IMR-90 (cell line): ENCODE data around the gene USH1G. TPM values are rescaled to one million over a fixed set of nuclear protein-coding genes. Genes with fewer than 3 reads are reported as not detected.

Experiments
- ATAC-seq: fragments of 200-7000 bp; cut with Tn5 transposase; 2 replicates; pipeline ENCODE4 v1.9.1; 2020; ENCODE audit warnings: low read depth, mild to moderate bottlenecking, moderate library complexity
- BruUV-seq: library from RNA; stranded (reverse); fragments of 400-500 nt; replicated peaks from 2 replicates; lab custom pipeline; 2021; lab: Mats Ljungman, UMichigan
- CTCF ChIA-PET: fragments of 300-600 bp; formaldehyde crosslinking; extraction: SDS; loops from one replicate; lab custom pipeline; 2021; ENCODE audit warnings: antibody characterized with exemption; lab: Yijun Ruan, JAX
- POLR2A ChIA-PET: fragments of 300-600 bp; sonication (Branson Sonifier 250); formaldehyde crosslinking; loops from one replicate; lab custom pipeline; 2022; ENCODE audit warnings: antibody characterized with exemption; ENCODE audit not compliant: unreplicated experiment; lab: Charles Lee
- DNase-seq: peaks from one replicate; pipeline ENCODE4 v3.0.0; 2013
- H2AFZ ChIP-seq: replicated peaks from 2 replicates; pipeline ENCODE3; 2013; ENCODE audit warnings: low read length, mild to moderate bottlenecking; ENCODE audit not compliant: poor library complexity
- H2AK5ac ChIP-seq: 2 replicates; pipeline ENCODE4 v1.6.1; 2013; ENCODE audit warnings: low read depth, low read length, inconsistent platforms
- H2AK9ac ChIP-seq: replicated peaks from 2 replicates; pipeline ENCODE3; 2013; ENCODE audit warnings: mild to moderate bottlenecking, low read depth, low read length, moderate library complexity; ENCODE audit not compliant: poor library complexity
- H2BK120ac ChIP-seq: 2 replicates; pipeline ENCODE4 v1.6.1; 2013; ENCODE audit warnings: low read depth, low read length, inconsistent platforms
- H2BK15ac ChIP-seq: 3 replicates; pipeline ENCODE4 v1.6.1; 2013; ENCODE audit warnings: low read depth, low read length, inconsistent platforms
- H2BK20ac ChIP-seq: 2 replicates; pipeline ENCODE4 v1.6.1; 2013; ENCODE audit warnings: low read depth, mild to moderate bottlenecking, inconsistent platforms, low read length, moderate library complexity
- H2BK5ac ChIP-seq: 2 replicates; pipeline ENCODE4 v1.6.1; 2013; ENCODE audit warnings: mild to moderate bottlenecking, low read depth, low read length, inconsistent platforms; ENCODE audit not compliant: poor library complexity, severe bottlenecking
- H3K14ac ChIP-seq: replicated peaks from 2 replicates; pipeline ENCODE4 v1.6.1; 2013; ENCODE audit warnings: low read depth, low read length, inconsistent platforms
- H3K18ac ChIP-seq: 2 replicates; pipeline ENCODE4 v1.6.1; 2013; ENCODE audit warnings: low read depth, low read length, control low read depth
- H3K23ac ChIP-seq: 2 replicates; pipeline ENCODE4 v1.6.1; 2013; ENCODE audit warnings: low read depth, low read length, inconsistent platforms
- H3K27ac ChIP-seq: 2 replicates; pipeline ENCODE4 v1.5.1; 2013; ENCODE audit warnings: mild to moderate bottlenecking, control low read depth, low read length; ENCODE audit not compliant: insufficient read depth
- H3K27me3 ChIP-seq: 2 replicates; pipeline ENCODE4 v1.6.1; 2013; ENCODE audit warnings: low read length; ENCODE audit not compliant: control insufficient read depth, insufficient read depth
- H3K36me3 ChIP-seq: 2 replicates; pipeline ENCODE4 v1.6.1; 2013; ENCODE audit warnings: low read length, mixed read lengths; ENCODE audit not compliant: control insufficient read depth, insufficient read depth
- H3K4ac ChIP-seq: 2 replicates; pipeline ENCODE4 v1.6.1; 2013; ENCODE audit warnings: low read depth, low read length, inconsistent platforms
- H3K4me1 ChIP-seq: 2 replicates; pipeline ENCODE4 v1.6.1; 2013; ENCODE audit warnings: low read length, mixed read lengths; ENCODE audit not compliant: control insufficient read depth, insufficient read depth
- H3K4me2 ChIP-seq: 2 replicates; pipeline ENCODE4 v1.6.1; 2013; ENCODE audit warnings: low read depth, mild to moderate bottlenecking, control low read depth, low read length, moderate library complexity
- H3K4me3 ChIP-seq: 2 replicates; pipeline ENCODE4 v1.5.1; 2013; ENCODE audit warnings: low read depth, mild to moderate bottlenecking, control low read depth, low read length, moderate library complexity; ENCODE audit not compliant: insufficient read depth
- H3K56ac ChIP-seq: 2 replicates; pipeline ENCODE4 v1.6.1; 2013; ENCODE audit warnings: low read length, inconsistent platforms; ENCODE audit not compliant: insufficient read depth; ENCODE audit errors: extremely low read depth
- H3K79me1 ChIP-seq, 2 experiments: 2 replicates each; pipeline ENCODE4 v1.6.1; 2013; ENCODE audit warnings: low read length in 2 of 2, inconsistent platforms in 1 of 2, low read depth in 1 of 2
- H3K9ac ChIP-seq: 2 replicates; pipeline ENCODE4 v1.6.1; 2013; ENCODE audit warnings: low read depth, low read length, control low read depth
- H3K9me1 ChIP-seq: 2 replicates; pipeline ENCODE4 v1.6.1; 2013; ENCODE audit warnings: low read length, inconsistent platforms; ENCODE audit not compliant: insufficient read depth
- H3K9me3 ChIP-seq: 2 replicates; pipeline ENCODE4 v1.6.1; 2013; ENCODE audit warnings: low read length; ENCODE audit not compliant: control insufficient read depth, insufficient read depth
- H4K20me1 ChIP-seq: 2 replicates; pipeline ENCODE4 v1.6.1; 2013; ENCODE audit warnings: low read length, inconsistent platforms; ENCODE audit not compliant: insufficient read depth
- H4K5ac ChIP-seq: 2 replicates; pipeline ENCODE4 v1.6.1; 2013; ENCODE audit warnings: mild to moderate bottlenecking, low read depth, low read length, control low read depth
- H4K8ac ChIP-seq, 2 experiments: 2 replicates each; pipeline ENCODE4 v1.6.1; 2013; ENCODE audit warnings: low read depth in 2 of 2, low read length in 2 of 2, control low read depth in 1 of 2, inconsistent platforms in 1 of 2
- H4K91ac ChIP-seq: 2 replicates; pipeline ENCODE4 v1.6.1; 2013; ENCODE audit warnings: low read depth, low read length, inconsistent platforms; ENCODE audit not compliant: insufficient read depth
- BHLHE40 ChIP-seq: fragments of 150-350 bp; IDR thresholded peaks from 2 replicates; pipeline ENCODE4 v1.6.1; 2016; ENCODE audit warnings: mild to moderate bottlenecking, low read depth, low read length
- CEBPB ChIP-seq: IDR thresholded peaks from 2 replicates; pipeline ENCODE4 v1.6.1; 2012; ENCODE audit warnings: low read depth, low read length, improper control_type of control experiment
- CHD1 ChIP-seq: IDR thresholded peaks from 2 replicates; pipeline ENCODE4 v1.6.1; 2012; ENCODE audit warnings: low read depth, low read length, improper control_type of control experiment
- FOS ChIP-seq: fragments of 150-350 bp; IDR thresholded peaks from 2 replicates; pipeline ENCODE4 v1.6.1; 2016; ENCODE audit warnings: low read depth, low read length
- MAFK ChIP-seq: IDR thresholded peaks from 2 replicates; pipeline ENCODE4 v1.6.1; 2012; ENCODE audit warnings: low read depth, low read length, improper control_type of control experiment
- MAZ ChIP-seq: IDR thresholded peaks from 2 replicates; pipeline ENCODE4 v1.6.1; 2012; ENCODE audit warnings: low read depth, mild to moderate bottlenecking, low read length, improper control_type of control experiment, moderate library complexity, borderline replicate concordance
- MXI1 ChIP-seq: IDR thresholded peaks from 2 replicates; pipeline ENCODE4 v1.6.1; 2012; ENCODE audit warnings: low read depth, mild to moderate bottlenecking, low read length, moderate library complexity, borderline replicate concordance
- NFE2L2 ChIP-seq: fragments of 150-350 bp; IDR thresholded peaks from 2 replicates; pipeline ENCODE4 v1.6.1; 2016; ENCODE audit warnings: low read depth, mild to moderate bottlenecking, low read length
- POLR2A ChIP-seq: IDR thresholded peaks from 2 replicates; pipeline ENCODE4 v1.6.1; 2012; ENCODE audit warnings: mild to moderate bottlenecking, low read depth, low read length
- RAD21 ChIP-seq: IDR thresholded peaks from 2 replicates; pipeline ENCODE4 v1.6.1; 2012; ENCODE audit warnings: low read length, improper control_type of control experiment
- RCOR1 ChIP-seq: IDR thresholded peaks from 2 replicates; pipeline ENCODE4 v1.6.1; 2012; ENCODE audit warnings: mild to moderate bottlenecking, low read length, improper control_type of control experiment; ENCODE audit not compliant: insufficient replicate concordance
- RFX5 ChIP-seq: IDR thresholded peaks from 2 replicates; pipeline ENCODE4 v1.8.0; 2012; ENCODE audit warnings: low read depth, mild to moderate bottlenecking, low read length, moderate library complexity
- SMC3 ChIP-seq: fragments of 150-350 bp; IDR thresholded peaks from 2 replicates; pipeline ENCODE4 v1.6.1; 2016; ENCODE audit warnings: low read depth, mild to moderate bottlenecking, antibody characterized with exemption, low read length, moderate library complexity
- USF2 ChIP-seq: fragments of 150-350 bp; IDR thresholded peaks from 2 replicates; pipeline ENCODE4 v1.6.1; 2017; ENCODE audit warnings: mild to moderate bottlenecking, antibody characterized with exemption, low read length, low read depth
- WGBS, 2 experiments: methylation state at CpG; one replicate each; pipeline versions ENCODE4 v1.1.5 to v1.1.7; 2013; ENCODE audit warnings: missing lambda C conversion rate in 2 of 2; ENCODE audit not compliant: insufficient read length in 1 of 2; ENCODE audit errors: extremely low coverage in 2 of 2; 5-methylcytosine and 5-hydroxymethylcytosine counted together
- dilution Hi-C: fragments of 300-500 bp; cut with HindIII; formaldehyde crosslinking; loops from one replicate; pipeline ENCODE4 v1.14.3; 2018; ENCODE audit warnings: low sequenced_read_pairs; ENCODE audit not compliant: unreplicated experiment
- in situ Hi-C: fragments of 300-500 bp; cut with MboI; formaldehyde crosslinking; loops from 3 replicates; pipeline ENCODE4 v1.14.3; 2019; ENCODE audit warnings: low sequenced_read_pairs, inconsistent platforms, mixed read lengths
- intact Hi-C: fragments of 100-400 bp; cut with micrococcal nuclease; formaldehyde crosslinking; loops from 2 replicates; pipeline ENCODE4 v1.10.0; 2022
- polyA plus RNA-seq, 3 experiments: library from polyadenylated mRNA; depleted of rRNA; stranded (reverse); fragments of >200 nt; gene quantifications; 2 replicates each; pipeline ENCODE4 v1.2.3, GENCODE V29; 2012; ENCODE audit warnings: low replicate concordance in 1 of 3
- total RNA-seq: library from RNA; depleted of rRNA; stranded (reverse); fragments of >200 nt; gene quantifications from 2 replicates; pipeline ENCODE4 v1.2.3, GENCODE V29; 2012
- TF ChIP-seq, protein P1 (sequence below): fragments of 150-350 bp; IDR thresholded peaks from 2 replicates; pipeline ENCODE4 v1.6.1; 2016; ENCODE audit warnings: low read depth, mild to moderate bottlenecking, low read length, moderate library complexity, borderline replicate concordance
- TF ChIP-seq, protein P2 (sequence below): conservative IDR thresholded peaks from 2 replicates; pipeline ENCODE4 v1.5.1; 2012; ENCODE audit warnings: mild to moderate bottlenecking, low read depth, low read length, improper control_type of control experiment

Gene USH1G
- total and polyA plus RNA-seq, 2 of the 4 experiments (the other 2 are of a cell fraction): not detected

DNA sequence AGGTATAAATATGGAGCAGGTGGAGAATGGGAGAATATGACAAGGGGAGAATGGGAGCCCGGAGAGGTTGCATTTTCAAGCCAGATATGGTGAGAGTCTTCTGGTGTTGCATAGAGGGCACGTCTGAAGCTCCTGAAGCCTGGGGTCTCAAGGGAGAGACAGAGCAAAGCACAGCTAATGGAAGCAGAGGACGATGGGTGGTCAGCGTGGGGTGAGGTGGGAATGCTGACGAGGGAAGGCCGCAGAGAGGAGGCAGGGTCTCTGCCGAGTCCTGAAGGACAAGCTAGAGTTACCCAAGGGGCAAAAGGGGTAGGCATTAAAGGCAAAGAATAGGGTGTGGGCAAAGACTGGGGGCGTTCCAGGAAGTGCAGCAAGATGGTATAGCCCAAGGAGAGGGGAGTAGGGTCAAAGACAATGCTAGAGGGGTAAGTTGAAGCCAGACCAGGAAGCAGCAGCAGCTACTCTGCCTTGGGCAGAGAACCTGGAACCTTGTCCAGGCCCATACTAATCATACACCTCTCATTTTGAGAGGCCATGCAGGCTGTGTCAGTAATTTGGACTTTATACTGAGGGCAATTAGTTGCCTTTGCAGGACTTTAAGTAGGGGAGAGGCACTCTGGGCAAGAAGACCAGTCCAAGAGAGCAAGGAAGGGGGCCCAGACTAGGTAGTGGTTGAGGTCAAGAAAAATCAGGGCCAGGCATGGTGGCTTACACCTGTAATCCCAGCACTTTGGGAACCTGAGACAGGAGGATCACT, 15.3 kb upstream of the USH1G start:
- no peak overlapping the region for H2BK5ac ChIP-seq
- dilution Hi-C loops (no loop called here), in situ Hi-C loops (no loop called here), intact Hi-C loops (no loop called here)
- no peak overlapping the region for H2AK5ac ChIP-seq
- H4K8ac ChIP-seq: no peak overlapping the region
- H2BK120ac ChIP-seq: no peak overlapping the region
- H3K9ac ChIP-seq: no peak overlapping the region
- peaks cover 67% of the 10 kb centered on the region for H3K27me3 ChIP-seq
- no peaks in the 10 kb centered on the region for H3K4me1 ChIP-seq
- no peak overlapping the region for H2AFZ ChIP-seq
- WGBS, 2 experiments: 11% methylated on average over 3 of the region's 8 CpGs; no CpG with 5 or more reads in 1 of the 2 experiments
- no peak overlapping the region for H3K18ac ChIP-seq
- no peak overlapping the region for H4K5ac ChIP-seq
- H3K4ac ChIP-seq: no peak overlapping the region
- no TSS peak for BruUV-seq
- no peak overlapping the region for H3K4me2 ChIP-seq
- H3K14ac ChIP-seq: no peak overlapping the region
- H3K23ac ChIP-seq: no peak overlapping the region
- H4K91ac ChIP-seq: no peak overlapping the region
- ATAC-seq (no peak), DNase-seq (no peak)
- H3K27ac ChIP-seq: no peak overlapping the region
- no peak overlapping the region for H2AK9ac ChIP-seq
- POLR2A ChIA-PET: no interaction called here
- H3K9me3 ChIP-seq: no peaks in the 10 kb centered on the region
- no peaks in the 10 kb centered on the region for H3K79me1 ChIP-seq
- H3K36me3 ChIP-seq: no peaks in the 10 kb centered on the region
- H2BK15ac ChIP-seq: no peak overlapping the region
- H2BK20ac ChIP-seq: no peak overlapping the region
- H3K9me1 ChIP-seq: no peaks in the 10 kb centered on the region
- H3K56ac ChIP-seq: no peak overlapping the region
- CTCF ChIA-PET: interaction anchor here (1.5 kb wide), 1 partner anchor 21 kb away, joined by 3 read pairs; no protein-coding TSS in a partner anchor
- H3K4me3 ChIP-seq: no peak overlapping the region
- H4K20me1 ChIP-seq: no peaks in the 10 kb centered on the region
- TF ChIP-seq FOS: no peak
- no peak for TF ChIP-seq RCOR1
- no peak for TF ChIP-seq POLR2A
- no peak for TF ChIP-seq NFE2L2
- TF ChIP-seq, protein P1, sequence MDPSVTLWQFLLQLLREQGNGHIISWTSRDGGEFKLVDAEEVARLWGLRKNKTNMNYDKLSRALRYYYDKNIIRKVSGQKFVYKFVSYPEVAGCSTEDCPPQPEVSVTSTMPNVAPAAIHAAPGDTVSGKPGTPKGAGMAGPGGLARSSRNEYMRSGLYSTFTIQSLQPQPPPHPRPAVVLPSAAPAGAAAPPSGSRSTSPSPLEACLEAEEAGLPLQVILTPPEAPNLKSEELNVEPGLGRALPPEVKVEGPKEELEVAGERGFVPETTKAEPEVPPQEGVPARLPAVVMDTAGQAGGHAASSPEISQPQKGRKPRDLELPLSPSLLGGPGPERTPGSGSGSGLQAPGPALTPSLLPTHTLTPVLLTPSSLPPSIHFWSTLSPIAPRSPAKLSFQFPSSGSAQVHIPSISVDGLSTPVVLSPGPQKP: no peak
- no peak for TF ChIP-seq RFX5
- TF ChIP-seq CEBPB: no peak
- TF ChIP-seq MAFK: no peak
- no peak for TF ChIP-seq BHLHE40
- no peak for TF ChIP-seq CHD1
- TF ChIP-seq USF2: no peak
- TF ChIP-seq RAD21: no peak
- no peak for TF ChIP-seq SMC3
- no peak for TF ChIP-seq MAZ
- TF ChIP-seq, protein P2, sequence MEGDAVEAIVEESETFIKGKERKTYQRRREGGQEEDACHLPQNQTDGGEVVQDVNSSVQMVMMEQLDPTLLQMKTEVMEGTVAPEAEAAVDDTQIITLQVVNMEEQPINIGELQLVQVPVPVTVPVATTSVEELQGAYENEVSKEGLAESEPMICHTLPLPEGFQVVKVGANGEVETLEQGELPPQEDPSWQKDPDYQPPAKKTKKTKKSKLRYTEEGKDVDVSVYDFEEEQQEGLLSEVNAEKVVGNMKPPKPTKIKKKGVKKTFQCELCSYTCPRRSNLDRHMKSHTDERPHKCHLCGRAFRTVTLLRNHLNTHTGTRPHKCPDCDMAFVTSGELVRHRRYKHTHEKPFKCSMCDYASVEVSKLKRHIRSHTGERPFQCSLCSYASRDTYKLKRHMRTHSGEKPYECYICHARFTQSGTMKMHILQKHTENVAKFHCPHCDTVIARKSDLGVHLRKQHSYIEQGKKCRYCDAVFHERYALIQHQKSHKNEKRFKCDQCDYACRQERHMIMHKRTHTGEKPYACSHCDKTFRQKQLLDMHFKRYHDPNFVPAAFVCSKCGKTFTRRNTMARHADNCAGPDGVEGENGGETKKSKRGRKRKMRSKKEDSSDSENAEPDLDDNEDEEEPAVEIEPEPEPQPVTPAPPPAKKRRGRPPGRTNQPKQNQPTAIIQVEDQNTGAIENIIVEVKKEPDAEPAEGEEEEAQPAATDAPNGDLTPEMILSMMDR: no peak
- no peak for TF ChIP-seq MXI1
